Parathyroid adenoma (tissue), 2 donors: ENCODE results near the gene UGT1A9.
"Not testable (repeated sequence)": the region's sequence is repeated elsewhere in the genome, so short reads cannot be mapped to it uniquely, and the experiment has no call there.

Experiments
- H2AFZ ChIP-seq: fragments of 300-600 bp; sonication (generic); one replicate; pipeline ENCODE4 v1.7.0; 2017; ENCODE audit warnings: antibody characterized with exemption, mild to moderate bottlenecking
- H3K27ac ChIP-seq: fragments of 300-600 bp; sonication (generic); one replicate; pipeline ENCODE4 v1.7.0; 2017
- H3K27me3 ChIP-seq: fragments of 300-600 bp; sonication (generic); one replicate; pipeline ENCODE4 v1.7.0; 2017; ENCODE audit warnings: low read length; ENCODE audit not compliant: control insufficient read depth, insufficient read depth
- H3K36me3 ChIP-seq: fragments of 300-600 bp; sonication (generic); one replicate; pipeline ENCODE4 v1.7.0; 2017; ENCODE audit warnings: low read length; ENCODE audit not compliant: control insufficient read depth, insufficient read depth
- H3K4me1 ChIP-seq: fragments of 300-600 bp; sonication (generic); one replicate; pipeline ENCODE4 v1.7.0; 2017; ENCODE audit warnings: control low read depth
- H3K4me2 ChIP-seq: fragments of 300-600 bp; sonication (generic); one replicate; pipeline ENCODE4 v1.7.0; 2017; ENCODE audit warnings: low read length
- H3K4me3 ChIP-seq: fragments of 300-600 bp; sonication (generic); one replicate; pipeline ENCODE4 v1.7.0; 2017; ENCODE audit warnings: low read depth, low read length
- H3K79me2 ChIP-seq: fragments of 300-600 bp; sonication (generic); one replicate; pipeline ENCODE4 v1.7.0; 2017; ENCODE audit warnings: control low read depth
- H3K9ac ChIP-seq: fragments of 300-600 bp; sonication (generic); one replicate; pipeline ENCODE4 v1.7.0; 2017; ENCODE audit warnings: mild to moderate bottlenecking
- H3K9me3 ChIP-seq: fragments of 300-600 bp; sonication (generic); one replicate; pipeline ENCODE4 v1.7.0; 2017; ENCODE audit warnings: low read length; ENCODE audit not compliant: control insufficient read depth
- TF ChIP-seq, protein P1 (sequence below): fragments of 300-600 bp; sonication (generic); IDR thresholded peaks from one replicate; pipeline ENCODE4 v1.7.0; 2017; ENCODE audit warnings: antibody characterized with exemption, mild to moderate bottlenecking
- donor health status: primary hyperparathyroidism.

UGT1A9 gene

DNA sequence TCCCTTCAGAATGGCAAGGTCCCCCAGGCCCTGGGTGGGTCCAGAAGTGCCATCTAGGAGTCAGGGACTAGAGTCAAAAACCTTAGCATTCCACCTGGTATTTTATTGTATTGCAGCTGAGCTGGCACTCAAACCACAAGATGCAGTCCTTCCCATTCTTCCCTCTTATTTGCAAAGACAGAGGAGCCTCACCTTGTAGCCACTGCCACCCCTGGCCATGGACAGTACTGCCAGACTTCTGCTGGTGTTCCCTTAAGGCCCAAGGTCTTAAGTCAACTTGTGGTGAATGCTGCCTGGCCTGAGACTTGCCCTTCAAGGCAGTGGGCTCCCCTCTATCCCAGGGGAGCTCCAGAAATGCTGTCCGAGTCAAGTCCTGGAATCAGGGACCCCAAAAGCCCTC, 28.6 kb upstream of the UGT1A9 start:
- no peak overlapping the region for H3K4me2 ChIP-seq
- TF ChIP-seq, protein P1, sequence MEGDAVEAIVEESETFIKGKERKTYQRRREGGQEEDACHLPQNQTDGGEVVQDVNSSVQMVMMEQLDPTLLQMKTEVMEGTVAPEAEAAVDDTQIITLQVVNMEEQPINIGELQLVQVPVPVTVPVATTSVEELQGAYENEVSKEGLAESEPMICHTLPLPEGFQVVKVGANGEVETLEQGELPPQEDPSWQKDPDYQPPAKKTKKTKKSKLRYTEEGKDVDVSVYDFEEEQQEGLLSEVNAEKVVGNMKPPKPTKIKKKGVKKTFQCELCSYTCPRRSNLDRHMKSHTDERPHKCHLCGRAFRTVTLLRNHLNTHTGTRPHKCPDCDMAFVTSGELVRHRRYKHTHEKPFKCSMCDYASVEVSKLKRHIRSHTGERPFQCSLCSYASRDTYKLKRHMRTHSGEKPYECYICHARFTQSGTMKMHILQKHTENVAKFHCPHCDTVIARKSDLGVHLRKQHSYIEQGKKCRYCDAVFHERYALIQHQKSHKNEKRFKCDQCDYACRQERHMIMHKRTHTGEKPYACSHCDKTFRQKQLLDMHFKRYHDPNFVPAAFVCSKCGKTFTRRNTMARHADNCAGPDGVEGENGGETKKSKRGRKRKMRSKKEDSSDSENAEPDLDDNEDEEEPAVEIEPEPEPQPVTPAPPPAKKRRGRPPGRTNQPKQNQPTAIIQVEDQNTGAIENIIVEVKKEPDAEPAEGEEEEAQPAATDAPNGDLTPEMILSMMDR: no peak
- no peaks in the 10 kb centered on the region for H3K4me1 ChIP-seq
- H2AFZ ChIP-seq: no peak overlapping the region
- H3K36me3 ChIP-seq: no peaks in the 10 kb centered on the region
- no peak overlapping the region for H3K4me3 ChIP-seq
- no peak overlapping the region for H3K27ac ChIP-seq
- H3K9ac ChIP-seq: no peak overlapping the region
- H3K9me3 ChIP-seq: no peaks in the 10 kb centered on the region
- no peaks in the 10 kb centered on the region for H3K79me2 ChIP-seq
- no peaks in the 10 kb centered on the region for H3K27me3 ChIP-seq

DNA sequence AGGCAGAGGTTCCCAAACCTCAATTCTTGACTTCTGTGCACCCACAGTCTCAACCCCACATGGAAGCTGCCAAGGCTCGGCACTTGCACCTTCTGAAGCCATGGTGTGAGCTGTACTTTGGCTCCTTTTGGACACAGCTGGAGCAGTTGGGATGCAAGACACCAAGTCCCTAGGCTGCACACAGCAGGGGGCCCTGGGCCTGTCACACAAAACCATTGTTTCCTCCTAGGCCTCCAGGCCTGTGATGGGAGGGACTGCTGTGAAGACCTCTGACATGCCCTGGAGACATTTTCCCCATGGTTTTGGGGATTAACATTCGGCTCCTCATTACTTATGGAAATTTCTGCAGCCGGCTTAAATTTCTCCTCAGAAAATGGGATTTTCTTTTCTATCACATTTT, 25.7 kb upstream of the UGT1A9 start:
- not testable (repeated sequence) for H3K27me3 ChIP-seq, H3K9ac ChIP-seq, H3K4me1 ChIP-seq, H3K4me3 ChIP-seq, H3K4me2 ChIP-seq, H3K27ac ChIP-seq, H3K79me2 ChIP-seq, H2AFZ ChIP-seq, H3K36me3 ChIP-seq, H3K9me3 ChIP-seq

DNA sequence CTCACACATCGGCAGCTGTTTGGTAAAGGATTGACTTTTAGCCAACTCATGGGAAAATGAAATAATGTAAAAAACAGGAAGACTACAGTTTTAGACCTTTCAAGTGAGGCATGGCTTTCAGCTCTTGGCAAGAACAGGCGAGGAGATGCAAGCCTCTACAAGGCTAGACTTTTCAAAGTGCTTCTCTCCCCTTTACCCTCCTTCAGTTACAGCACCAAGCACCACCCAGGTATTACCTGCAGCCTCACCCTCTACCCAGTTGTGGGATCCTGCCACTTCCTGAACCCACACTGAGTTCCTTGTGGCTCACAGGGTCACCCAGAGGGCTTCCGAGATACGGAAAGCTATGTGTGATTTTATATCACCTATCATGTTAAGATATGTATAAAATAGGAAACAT, 20.7 kb upstream of the UGT1A9 start:
- Histone ChIP-seq H3K27ac (no peak overlapping the region), H3K9ac (no peak overlapping the region), H3K36me3 (no peaks in the 10 kb centered on the region), H2AFZ (no peak overlapping the region), H3K4me2 (no peak overlapping the region), H3K9me3 (no peaks in the 10 kb centered on the region), H3K27me3 (no peaks in the 10 kb centered on the region), H3K4me3 (no peak overlapping the region), H3K4me1 (no peaks in the 10 kb centered on the region), H3K79me2 (no peaks in the 10 kb centered on the region)
- TF ChIP-seq, protein P1: no peak

DNA sequence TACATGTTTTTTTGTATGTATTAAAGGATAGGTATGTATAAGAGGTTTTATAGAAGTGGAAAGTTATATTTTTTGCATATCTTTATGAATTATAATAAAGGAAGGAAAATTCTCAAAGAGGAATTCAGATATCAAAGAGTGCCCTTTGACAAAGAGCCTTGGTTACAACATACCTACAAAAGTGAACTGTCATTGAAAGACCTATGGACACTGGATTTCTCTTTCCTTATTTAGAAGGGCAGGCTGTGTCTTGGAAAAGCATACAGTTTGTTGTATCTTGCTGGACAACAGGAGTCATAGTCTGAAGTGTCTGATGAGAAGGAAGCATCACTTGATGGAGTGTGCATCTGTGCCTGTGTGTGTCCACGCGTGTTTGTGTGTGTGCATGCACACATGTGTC, 20.3 kb upstream of the UGT1A9 start:
- no peak overlapping the region for H2AFZ ChIP-seq
- no peak overlapping the region for H3K4me2 ChIP-seq
- H3K27ac ChIP-seq: no peak overlapping the region
- H3K36me3 ChIP-seq: no peaks in the 10 kb centered on the region
- no peaks in the 10 kb centered on the region for H3K4me1 ChIP-seq
- no peaks in the 10 kb centered on the region for H3K9me3 ChIP-seq
- H3K27me3 ChIP-seq: no peaks in the 10 kb centered on the region
- no peak overlapping the region for H3K4me3 ChIP-seq
- no peak overlapping the region for H3K9ac ChIP-seq
- TF ChIP-seq, protein P1: no peak
- H3K79me2 ChIP-seq: no peaks in the 10 kb centered on the region

DNA sequence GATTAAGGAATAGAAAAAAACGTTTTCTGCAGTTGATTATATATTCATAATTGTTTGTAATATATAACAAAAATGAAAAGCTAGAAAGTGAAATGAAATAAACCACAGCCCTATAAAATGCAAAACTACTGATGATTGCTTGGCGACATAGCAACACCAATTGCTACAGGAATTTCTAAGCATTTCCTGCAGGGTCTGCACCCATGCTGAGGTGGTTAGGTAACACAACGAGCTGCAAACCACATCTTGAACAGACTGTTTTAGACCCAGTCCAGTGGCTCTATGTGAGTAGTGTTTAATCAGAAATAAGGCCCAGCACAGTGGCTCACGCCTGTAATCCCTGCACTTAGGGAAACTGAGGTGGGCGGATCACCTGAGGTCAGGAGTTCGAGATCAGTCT, 17.2 kb upstream of the UGT1A9 start:
- H3K79me2 ChIP-seq: no peaks in the 10 kb centered on the region
- H3K9ac ChIP-seq: no peak overlapping the region
- no peaks in the 10 kb centered on the region for H3K4me1 ChIP-seq
- no peaks in the 10 kb centered on the region for H3K27me3 ChIP-seq
- no peak overlapping the region for H3K4me3 ChIP-seq
- no peak overlapping the region for H3K4me2 ChIP-seq
- TF ChIP-seq, protein P1: no peak
- no peak overlapping the region for H2AFZ ChIP-seq
- no peaks in the 10 kb centered on the region for H3K36me3 ChIP-seq
- H3K9me3 ChIP-seq: no peaks in the 10 kb centered on the region
- no peak overlapping the region for H3K27ac ChIP-seq
